ENCODE results near the gene SKI.

The SKI gene

DNA sequence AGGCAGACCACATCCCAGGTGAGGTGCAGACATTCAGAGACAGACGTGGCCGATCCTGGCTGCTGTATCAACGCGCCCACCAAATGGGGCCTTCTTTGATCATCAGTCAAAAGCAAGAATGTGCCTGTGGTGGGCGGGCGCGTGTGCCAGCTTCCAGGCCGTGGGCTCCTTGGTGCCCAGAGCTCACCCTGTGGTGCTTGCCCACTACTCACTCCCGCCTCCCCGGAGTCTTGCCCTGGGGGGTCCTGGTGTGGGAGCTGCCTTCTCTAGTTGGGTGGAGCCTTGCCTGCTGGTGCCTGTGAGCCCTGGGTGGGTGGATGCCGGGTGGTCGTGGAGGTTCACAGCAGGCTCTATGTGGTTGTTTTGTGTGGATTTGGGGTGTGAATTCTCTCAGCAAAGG is 70.6 kb downstream of the SKI start:
- no peak for DNase-seq

DNA sequence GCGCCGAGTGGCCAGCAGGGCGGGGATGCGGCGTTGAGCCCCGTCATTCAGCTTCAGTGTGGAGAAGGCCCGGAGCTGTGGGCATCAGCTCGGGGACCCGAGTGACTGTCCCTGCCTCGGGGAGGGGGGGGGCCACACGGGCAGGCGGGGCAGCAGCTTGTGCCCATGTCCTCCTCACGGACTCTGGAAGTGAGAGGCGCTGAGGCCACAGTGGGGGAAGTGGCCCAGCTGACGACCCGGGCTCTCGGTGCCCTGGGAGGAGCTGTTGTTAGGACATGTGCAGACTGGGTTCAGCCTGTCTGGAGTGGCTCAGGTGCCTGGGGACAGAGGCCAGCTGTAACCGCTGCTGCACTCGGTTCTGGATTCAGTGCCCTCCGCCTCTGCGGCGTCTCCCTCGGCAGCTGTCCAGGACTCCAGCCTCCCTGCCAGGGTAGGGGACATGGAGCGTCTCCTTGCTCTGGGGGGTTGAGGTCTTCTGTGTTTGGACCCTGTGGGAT is 71.1 kb downstream of the SKI start:
- no peak for DNase-seq

DNA sequence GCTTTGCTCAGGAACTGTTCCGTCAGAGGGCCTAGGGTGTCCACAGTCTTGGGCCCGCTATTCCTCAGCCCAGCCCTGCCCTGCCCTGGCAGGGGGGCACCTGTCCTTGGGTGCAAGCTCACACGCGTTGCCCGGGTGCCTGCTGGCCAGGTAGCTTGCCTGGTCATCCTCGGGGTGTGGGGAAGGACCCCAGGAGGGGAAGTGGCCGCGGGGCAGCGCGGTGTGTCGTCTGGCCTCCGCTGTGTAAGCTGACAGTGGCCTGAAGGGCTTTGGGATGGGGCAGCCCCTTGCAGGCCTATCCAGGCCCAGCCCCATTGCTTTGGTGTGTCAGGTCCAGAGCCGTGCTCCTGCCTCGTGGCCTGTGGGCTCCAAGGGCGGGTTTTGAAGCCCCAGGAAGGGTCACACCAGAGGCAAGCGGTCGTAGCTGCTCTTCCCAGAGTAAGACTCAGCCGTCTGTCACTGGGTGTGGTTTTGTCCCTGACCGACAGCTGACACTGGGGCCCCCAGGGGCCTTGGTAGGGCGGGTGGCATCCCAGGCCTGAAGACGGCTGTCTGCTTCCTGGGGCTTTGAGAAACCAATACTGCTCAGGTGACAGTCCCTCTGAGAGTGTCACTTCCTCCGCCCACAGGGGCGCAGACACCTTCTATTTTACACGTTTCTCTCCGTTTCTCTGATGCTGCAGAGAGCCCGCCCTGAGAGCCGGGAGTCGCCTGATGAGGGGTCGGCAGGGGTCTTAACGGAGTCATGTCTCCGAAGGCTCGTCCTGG is 72.1 kb downstream of the SKI start:
- DNase-seq = no peak

DNA sequence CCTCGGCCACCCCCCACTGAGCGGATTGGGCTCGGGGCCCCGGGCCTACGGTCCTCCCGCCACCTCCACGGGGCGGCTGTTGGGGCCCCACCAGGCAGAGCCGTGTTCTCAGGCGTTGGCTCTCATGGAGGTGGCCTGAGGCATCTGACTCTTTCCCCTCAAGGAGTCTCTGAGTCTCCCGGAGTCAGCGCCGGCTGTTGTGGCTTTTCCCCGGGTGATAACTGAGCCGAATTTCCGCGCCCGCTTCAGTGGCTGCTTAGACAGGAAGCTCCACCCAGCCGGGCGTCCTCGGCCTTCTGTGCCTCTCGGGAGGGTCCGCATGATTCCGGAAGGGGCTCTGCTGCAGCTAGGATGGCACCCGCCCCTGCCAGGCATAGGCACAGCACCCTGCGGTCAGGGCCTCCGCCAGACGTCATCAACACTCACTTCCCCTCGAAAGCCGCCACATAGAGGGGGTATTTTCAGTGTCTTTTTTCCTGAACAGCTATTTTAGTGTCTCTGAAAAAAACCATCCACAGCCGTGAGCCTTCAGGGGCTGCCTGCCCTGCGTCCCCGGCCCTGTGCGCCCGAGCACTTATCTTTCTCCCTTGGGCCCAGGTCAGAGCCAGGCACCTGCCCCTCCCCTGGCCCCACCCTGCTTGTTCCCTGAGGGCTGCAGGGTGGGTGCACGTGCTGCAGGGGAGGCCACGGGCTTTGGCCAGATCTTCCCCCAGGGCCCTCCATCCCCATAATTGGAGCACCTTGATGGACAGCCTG is 72.9 kb downstream of the SKI start:
- DNase-seq = no peak

DNA sequence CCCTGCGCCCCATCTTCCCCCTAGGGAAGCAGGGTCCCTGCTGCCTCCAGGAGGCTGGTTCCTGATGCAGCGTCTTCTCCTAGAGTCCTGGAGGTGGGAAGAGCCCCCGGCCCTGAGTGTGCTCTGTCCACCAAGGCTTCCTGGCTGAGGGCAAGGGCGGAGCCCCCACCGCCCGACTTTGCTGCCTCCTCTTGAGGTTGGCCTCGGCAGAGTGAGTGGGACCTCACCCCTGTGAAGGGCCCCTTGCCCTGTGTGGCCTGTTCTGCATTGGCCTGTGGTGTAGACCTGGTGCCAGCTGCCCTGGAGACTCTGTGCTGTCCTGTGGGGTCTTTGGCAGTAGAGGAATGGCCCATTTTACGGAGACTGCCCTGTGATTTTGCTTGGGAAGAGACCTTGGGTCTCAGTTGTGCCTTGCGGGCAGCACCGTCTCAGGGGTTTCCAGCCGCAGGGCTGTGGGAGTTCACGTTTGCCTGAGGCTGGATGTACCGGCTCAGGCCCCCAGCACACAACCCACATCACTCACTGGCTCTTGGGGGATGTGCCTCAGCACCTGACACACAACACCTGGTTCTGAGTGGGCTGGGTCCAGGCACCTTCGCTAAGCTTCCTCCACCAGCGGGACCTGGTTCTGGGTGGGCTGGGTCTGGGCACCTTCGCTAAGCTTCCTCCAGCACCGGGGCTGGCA is 73.6 kb downstream of the SKI start:
- DNase-seq = no peak

DNA sequence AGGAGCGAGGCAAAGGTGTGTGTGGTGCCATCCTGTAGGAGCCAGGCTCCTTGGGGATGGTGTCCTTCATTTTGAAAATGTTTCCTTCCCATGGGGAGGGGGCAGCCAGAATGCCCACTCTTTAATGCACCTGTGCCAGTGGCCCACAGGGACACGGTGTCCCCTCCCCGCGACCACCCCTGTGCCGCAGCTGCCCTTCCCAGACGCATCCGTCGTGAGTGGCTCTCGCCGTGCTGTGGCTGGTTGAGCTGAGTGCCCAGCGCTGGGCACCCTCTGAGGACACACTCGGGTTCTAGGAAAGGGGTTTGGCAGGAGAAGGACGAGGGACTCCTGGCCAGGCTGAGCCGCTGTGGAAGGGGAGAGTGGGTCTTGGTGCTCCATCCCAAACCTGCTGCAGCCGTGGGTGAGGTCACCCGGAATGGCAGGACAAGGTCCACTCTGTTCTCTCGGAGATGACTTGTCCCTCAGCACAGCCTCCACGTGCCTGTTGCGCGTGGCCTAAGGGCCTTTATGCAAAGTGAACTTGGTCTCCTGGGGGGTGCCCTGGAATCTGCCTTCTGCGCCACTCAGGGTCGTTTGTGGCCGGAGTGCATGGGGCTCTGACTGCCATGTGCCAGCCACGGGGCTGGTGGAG is 74.3 kb downstream of the SKI start:
- no peak for DNase-seq

DNA sequence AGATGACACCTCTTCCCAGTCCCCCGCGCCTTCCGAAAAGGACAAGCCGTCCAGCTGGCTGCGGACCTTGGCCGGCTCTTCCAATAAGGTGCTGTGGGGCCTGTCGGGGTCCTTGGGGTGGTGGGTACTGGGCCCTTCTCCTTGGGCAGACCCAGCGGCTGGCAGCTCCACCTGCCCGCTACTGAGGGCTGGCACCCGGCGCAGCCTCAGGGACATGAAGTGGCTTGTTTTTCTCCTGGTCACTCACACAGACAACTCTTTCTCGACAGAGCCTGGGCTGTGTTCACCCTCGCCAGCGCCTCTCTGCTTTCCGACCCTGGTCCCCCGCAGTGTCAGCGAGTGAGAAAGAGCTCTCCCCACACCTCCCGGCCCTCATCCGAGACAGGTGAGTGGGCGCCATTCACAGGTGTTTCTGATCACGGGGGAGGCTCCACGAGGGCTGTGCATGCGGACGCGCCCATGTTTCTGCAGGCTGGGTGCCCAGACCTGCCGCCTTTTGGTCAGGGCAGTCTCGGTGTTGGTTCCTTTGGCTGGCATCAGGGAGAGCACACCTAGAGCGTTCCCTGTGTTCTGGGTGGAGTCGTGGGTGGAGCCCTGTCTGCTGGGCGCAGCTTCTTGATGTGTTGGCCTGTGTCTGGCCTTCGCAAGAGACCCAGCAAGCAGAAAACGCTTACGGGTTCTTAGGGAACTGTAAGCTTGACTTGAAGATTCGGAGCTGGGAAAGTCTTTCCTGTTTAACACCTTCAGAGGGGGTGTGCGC is 75.1 kb downstream of the SKI start:
- no peak for DNase-seq

DNA sequence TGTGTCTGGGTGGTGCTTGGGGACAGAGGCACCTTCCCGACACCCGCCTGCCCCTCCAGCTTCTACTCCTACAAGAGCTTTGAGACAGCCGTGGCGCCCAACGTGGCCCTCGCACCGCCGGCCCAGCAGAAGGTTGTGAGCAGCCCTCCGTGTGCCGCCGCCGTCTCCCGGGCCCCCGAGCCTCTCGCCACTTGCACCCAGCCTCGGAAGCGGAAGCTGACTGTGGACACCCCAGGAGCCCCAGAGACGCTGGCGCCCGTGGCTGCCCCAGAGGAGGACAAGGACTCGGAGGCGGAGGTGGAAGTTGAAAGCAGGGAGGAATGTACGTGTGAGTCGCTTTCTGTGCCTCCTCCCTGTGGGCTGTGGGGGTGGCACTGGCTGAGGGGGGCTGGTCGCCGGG is 75.7 kb downstream of the SKI start:
- no peak for DNase-seq

DNA sequence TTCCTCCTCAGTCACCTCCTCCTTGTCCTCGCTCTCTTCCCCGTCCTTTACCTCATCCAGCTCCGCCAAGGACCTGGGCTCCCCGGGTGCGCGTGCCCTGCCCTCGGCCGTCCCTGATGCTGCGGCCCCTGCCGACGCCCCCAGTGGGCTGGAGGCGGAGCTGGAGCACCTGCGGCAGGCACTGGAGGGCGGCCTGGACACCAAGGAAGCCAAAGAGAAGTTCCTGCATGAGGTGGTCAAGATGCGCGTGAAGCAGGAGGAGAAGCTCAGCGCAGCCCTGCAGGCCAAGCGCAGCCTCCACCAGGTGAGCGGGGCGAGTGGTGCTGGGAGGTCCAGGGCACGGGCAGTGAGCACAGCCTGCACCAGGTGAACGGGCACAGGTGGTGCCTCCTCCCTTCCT is 76.2 kb downstream of the SKI start:
- DNase-seq = no peak

DNA sequence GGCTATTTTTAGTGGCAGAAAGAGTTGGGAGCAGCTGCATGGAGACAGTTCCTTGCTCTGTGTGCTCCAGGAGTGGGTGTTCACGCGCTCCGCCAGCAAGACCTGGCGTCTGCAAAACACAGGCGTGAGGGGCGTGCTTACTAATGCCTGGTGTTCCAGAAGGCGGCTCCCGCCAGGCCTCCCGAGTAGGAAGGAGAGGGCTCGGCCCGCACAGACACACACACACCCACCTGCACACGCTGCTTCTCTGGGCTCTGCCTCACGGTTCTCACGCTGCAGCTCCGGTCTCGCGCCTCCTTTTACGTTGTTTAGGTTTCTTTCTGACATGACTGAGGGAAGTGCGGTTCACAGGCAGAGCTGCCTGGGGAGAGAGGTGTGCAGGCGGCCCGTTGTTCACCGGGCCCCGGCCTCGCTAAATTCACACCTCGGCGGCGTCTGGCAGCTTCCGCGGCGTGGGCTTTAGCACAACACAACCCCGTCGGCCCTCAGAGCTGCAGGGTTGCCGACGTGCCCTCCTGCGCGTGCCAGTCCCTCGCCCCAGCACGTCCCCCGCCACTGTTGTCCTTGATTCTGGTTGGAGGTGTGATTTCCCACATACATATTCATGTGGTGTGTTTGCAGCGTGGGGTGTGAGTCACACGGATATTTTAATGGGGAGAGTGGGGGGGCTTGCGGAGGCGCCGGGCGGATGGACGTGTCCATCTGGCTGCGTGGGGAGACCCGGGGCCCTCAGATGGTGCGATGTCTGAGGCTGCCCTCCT is 77.0 kb downstream of the SKI start:
- DNase-seq = no peak

DNA sequence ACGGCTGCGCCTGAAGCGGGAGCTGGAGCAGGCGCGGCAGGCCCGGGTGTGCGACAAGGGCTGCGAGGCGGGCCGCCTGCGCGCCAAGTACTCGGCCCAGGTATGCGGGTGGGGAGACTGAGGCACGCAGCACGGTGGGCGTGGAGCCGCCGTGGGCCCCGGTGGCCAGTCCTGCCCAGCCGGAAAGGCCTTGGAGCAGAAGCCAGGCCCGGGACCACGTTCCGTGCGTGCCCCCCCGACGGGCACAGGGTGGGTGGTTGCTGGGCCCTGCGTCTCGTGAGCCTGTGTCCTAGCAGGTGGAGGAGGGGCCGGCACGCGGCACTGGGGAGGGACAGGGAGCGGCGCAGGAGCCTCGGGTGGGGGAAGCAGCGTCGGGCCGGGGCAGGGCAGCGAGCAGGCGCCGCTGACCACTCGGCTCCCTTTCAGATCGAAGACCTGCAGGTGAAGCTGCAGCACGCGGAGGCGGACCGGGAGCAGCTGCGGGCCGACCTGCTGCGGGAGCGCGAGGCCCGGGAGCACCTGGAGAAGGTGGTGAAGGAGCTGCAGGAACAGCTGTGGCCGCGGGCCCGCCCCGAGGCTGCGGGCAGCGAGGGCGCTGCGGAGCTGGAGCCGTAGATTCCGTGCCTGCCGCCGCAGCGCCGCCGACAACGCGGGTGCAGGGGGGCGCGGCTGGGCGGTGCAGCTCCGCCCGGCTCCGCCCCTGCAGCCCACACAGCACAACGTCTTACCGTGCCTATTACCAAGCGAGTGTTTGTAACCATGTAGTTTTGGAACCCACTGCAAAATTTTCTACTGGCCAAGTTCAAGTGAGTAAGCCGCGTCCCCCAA is 78.2 kb downstream of the SKI start:
- DNase-seq = no peak

DNA sequence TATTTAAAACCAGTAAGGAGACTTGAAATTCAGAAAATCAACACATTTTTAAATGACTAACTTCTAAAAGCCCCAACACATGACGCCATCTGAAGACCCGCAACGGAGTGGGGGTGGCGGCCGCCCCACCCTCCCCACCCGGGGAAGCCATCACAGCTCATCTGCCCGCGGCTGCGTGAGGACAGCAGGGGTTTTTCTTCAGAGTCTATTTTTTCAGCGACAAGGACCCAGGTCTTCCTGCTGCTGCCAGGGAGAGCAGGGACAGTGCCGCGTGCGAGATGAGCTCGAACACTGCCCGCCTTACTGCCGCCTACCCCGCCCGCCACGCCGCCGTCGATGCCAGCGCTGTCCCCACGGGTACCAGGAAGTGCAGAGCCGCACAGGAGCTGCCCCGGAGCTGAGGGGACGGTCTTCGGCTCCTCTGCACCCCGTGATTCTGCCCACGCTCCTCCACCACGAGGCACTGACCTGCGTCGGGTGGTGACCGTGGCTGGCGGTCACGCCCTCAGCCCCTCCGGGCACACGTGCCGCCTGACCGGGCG is 79.0 kb downstream of the SKI start:
- DNase-seq = no peak

DNA sequence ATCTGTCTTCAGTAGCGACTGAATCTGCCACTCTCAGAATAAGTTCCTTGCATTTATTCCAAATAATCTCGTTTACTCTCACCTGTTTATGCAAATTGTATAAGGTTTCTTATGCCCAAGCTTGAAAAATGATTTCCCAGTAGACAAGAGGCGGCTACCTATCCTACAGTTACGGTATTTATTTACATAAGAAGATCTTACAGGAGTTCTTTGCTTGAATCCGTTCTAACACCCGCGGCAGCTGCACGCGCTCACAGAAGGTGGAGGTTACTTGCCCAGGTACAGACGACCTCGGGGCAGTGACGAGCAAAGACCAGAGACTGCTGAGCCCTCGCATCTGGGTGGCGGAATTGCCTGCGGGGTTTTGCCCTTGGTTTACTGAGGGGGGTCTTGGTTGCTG is 79.9 kb downstream of the SKI start:
- DNase-seq = no peak

DNA sequence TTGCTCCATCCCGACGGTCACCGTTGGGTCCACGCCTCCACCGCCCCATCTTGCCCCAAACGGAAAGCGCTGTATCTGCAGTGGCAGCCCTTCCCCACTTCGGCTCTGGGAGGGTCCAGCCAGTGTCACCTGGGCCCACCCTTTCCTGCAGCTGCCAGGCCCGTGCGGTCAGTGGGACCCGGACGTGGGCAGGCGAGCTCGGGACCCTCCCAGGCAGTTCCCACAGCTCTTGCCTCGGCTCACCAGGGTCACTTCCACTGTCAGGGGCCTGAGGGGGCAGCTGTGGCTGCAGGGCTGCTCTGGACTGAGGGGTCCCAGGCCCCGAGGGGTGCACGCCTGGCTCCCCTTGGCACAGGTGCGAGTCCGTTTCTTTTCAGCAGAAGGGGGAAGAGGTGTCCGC is 80.7 kb downstream of the SKI start:
- no peak for DNase-seq

DNA sequence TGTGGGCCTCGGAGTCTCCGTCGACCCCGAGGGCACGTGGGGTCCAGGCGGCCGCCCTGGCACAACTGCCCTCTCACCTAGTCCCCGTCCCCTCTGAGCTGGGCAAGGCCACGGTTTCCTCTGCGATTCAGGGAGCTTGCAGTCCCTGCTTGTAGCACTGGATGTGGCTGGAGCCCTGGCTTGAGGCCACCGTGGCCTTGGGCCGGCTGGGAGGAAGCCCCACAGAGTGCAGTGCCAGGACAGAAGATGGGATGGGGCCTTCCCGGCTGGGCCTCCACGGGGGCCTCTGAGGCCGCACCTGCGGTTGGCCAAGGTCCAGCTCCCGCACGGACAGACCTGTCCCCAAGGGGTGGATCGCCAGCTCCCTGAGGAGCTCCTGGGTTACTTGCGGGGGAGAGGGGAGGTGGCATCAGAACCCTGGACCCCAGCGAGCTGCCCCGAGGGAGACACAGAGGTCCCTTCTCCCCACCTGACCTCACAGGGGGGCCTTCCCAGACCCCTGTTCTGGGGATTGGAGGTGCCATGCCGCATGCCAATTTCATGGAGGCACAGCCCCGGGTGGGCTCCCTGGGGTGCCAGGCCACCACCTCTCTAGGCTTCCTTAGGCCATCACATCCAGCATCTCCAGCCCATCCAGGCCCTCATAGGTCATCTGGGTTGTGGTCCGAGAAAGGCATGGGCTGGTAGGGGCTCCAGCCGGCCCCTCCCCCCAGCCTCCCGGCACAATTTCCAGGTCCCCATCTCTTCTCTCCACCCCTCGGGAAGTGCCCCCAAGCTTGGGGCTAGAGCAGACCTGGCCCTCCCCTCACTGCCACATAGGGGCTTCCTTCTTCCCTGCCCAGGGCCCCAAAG is 82.4 kb downstream of the SKI start:
- DNase-seq = no peak

DNA sequence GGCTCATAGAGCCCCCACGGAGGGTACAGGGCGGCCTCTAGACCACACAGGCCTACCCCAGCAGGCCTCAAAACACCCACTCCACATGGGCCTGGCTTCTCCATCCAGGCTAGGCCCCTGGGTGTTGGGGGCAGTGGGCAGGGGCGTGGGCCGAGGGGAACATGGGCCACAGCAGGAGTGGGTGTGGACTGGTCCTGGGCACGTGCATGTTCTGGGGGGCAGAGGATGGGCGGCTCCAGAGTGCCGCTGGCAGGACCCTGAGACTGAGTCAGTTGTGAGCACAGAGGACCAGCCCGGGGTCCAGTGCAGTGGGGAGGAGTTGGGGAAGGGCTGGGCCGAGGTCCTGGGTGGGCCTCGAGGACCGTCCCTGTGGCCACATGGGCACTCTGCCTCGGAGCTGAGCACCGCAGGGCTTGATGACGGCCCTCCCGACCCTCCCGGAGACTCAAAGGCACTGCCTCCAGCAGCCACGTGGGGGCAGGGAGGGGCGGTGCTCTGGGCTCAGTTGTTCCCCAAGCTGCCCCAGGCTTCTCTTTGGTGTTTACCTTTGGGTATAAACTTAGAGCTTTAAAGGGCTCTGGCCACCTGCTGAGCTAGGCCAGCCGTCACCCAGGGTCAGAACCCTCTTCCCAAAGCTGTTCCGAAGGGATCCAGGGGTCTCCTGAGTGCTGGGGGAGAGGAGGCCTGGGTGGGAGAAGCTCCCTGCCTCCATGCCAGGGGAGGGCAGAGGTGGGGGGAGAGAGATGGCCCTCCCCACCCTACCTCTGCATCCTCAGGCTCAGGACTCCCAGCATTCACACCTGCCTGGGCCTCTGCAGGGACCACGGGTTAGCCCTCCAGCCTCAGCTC is 83.3 kb downstream of the SKI start:
- DNase-seq = no peak

DNA sequence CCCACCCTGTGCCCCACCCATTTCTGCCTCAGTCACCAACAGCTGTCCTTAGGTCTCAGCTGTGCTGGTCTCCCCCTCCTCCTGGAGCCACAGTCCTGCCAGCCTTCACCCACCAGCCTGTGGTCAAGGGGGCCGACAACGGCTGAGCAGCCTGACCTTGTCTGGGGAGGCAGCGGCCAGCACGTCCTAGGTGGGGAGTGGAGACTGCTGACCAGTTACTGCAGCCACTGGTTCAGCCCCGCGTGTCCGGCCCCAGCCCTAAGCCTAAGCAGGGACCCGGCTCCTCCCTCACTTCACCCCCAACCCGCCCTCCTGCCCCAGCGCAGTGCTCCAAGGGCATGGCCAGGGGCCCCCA is 84.0 kb downstream of the SKI start:
- DNase-seq = no peak

DNA sequence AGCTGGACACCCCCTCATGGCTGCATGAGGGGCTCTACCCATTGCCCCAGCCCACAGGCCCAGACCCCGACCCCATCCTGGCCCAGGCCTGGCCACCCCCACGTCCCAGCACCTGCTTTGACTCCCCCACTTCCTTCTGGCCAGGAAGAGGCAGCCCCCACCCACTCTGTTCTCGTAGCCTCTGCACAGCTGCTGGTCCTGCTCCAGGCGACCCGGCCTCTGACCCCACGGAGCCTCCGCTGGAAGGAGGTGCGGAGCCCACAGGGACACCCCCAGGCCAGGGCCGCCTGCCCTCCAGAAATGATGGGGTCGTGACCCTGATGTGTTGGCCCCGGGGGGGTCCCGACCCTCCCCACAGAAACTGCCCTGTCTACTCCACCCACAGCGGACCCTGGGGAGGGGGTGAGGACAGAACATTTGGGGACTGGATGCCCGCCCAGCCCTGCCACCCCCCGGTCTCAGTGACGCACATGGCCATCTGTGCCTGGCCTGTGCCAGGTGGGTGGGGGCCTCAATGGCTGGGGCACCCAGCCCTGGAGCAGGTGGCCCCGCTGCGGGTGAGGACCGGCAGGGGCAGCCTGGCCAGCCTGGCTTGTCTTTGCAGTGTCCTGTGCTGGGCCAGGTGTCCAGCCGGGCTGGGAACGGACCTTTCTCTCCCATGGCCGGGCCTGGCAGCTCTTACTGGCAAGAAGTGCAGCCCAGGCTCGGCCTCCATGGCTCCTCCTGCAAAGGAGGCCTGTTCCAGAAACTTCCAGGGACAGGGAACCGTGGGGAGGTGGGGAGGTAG is 84.6 kb downstream of the SKI start:
- no peak for DNase-seq
